HEK293T (cell line): ENCODE measurements around the gene NHSL2.

Experiments
- ARNT ChIP-seq: fragments of 450-650 bp; IDR thresholded peaks from 2 replicates; pipeline ENCODE4 v1.6.1; 2017; ENCODE audit warnings: mild to moderate bottlenecking
- BHLHE40 ChIP-seq: fragments of 450-650 bp; IDR thresholded peaks from 2 replicates; pipeline ENCODE4 v1.6.1; 2016; ENCODE audit warnings: mild to moderate bottlenecking, moderate library complexity, borderline replicate concordance
- CTBP1 ChIP-seq: fragments of 450-650 bp; IDR thresholded peaks from 2 replicates; pipeline ENCODE4 v1.6.1; 2016; ENCODE audit warnings: borderline replicate concordance
- ELF4 ChIP-seq: fragments of 450-650 bp; IDR thresholded peaks from 2 replicates; pipeline ENCODE4 v1.6.1; 2017; ENCODE audit warnings: antibody characterized with exemption
- FOXA1 ChIP-seq: fragments of 450-650 bp; IDR thresholded peaks from 2 replicates; pipeline ENCODE4 v1.6.1; 2016; ENCODE audit warnings: mild to moderate bottlenecking
- FOXK2 ChIP-seq: fragments of 450-650 bp; IDR thresholded peaks from 2 replicates; pipeline ENCODE4 v1.6.1; 2016; ENCODE audit warnings: mild to moderate bottlenecking
- FOXM1 ChIP-seq: fragments of 450-650 bp; IDR thresholded peaks from 2 replicates; pipeline ENCODE4 v1.6.1; 2017; ENCODE audit warnings: mild to moderate bottlenecking, borderline replicate concordance
- L3MBTL2 ChIP-seq: fragments of 450-650 bp; conservative IDR thresholded peaks from 2 replicates; pipeline ENCODE4 v1.6.1; 2016; ENCODE audit warnings: mild to moderate bottlenecking
- LEF1 ChIP-seq: fragments of 450-650 bp; IDR thresholded peaks from 2 replicates; pipeline ENCODE4 v1.6.1; 2017; ENCODE audit warnings: mild to moderate bottlenecking, borderline replicate concordance
- NFRKB ChIP-seq: fragments of 450-650 bp; IDR thresholded peaks from 2 replicates; pipeline ENCODE4 v1.6.1; 2016; ENCODE audit warnings: mild to moderate bottlenecking, moderate library complexity
- SP1 ChIP-seq: fragments of 450-650 bp; IDR thresholded peaks from 2 replicates; pipeline ENCODE4 v1.6.1; 2017
- SUZ12 ChIP-seq: fragments of 450-650 bp; IDR thresholded peaks from 2 replicates; pipeline ENCODE4 v1.6.1; 2016; ENCODE audit warnings: mild to moderate bottlenecking
- TARDBP ChIP-seq: fragments of 450-650 bp; IDR thresholded peaks from 2 replicates; pipeline ENCODE4 v1.6.1; 2016
- TF ChIP-seq, protein P1 (sequence below): fragments of 450-650 bp; IDR thresholded peaks from 2 replicates; pipeline ENCODE4 v1.6.1; 2016

DNA sequence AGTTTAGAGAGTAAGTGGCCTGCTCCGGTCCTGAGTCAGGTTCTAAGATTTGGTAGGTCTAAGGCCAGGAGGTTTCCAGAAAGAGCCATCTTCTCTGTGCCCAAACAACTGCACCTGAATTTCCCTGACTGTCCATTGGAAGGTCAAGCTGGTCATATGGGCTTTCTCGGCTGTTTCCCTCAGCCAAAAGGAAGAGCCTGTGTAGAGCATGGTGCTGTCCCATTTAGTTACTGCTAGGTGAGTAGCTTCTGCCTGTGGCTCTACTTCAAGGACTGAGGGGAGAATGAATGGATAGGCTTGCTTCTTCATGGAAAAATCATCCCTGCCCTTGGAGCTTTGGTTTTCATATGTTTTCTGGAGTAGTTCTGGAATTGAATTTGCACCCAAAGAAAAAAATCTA is 33.7 kb downstream of the NHSL2 start:
- no peak for TF ChIP-seq LEF1
- TF ChIP-seq L3MBTL2 = no peak
- no peak for TF ChIP-seq FOXK2
- TF ChIP-seq ARNT = no peak
- TF ChIP-seq TARDBP = no peak
- no peak for TF ChIP-seq FOXM1
- TF ChIP-seq FOXA1 = no peak
- TF ChIP-seq ELF4 = no peak
- no peak for TF ChIP-seq SP1
- no peak for TF ChIP-seq NFRKB
- TF ChIP-seq SUZ12 = no peak
- TF ChIP-seq CTBP1 = no peak
- TF ChIP-seq, protein P1, sequence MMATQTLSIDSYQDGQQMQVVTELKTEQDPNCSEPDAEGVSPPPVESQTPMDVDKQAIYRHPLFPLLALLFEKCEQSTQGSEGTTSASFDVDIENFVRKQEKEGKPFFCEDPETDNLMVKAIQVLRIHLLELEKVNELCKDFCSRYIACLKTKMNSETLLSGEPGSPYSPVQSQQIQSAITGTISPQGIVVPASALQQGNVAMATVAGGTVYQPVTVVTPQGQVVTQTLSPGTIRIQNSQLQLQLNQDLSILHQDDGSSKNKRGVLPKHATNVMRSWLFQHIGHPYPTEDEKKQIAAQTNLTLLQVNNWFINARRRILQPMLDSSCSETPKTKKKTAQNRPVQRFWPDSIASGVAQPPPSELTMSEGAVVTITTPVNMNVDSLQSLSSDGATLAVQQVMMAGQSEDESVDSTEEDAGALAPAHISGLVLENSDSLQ = no peak
- TF ChIP-seq BHLHE40 = no peak
